HG02588 (cell line): ENCODE measurements around the gene ICE1.
"Not testable (repeated sequence)": the region's sequence is repeated elsewhere in the genome, so short reads cannot be mapped to it uniquely, and the experiment has no call there.

Experiments
- ATAC-seq: cut with Tn5 transposase; IDR thresholded peaks from one replicate; pipeline ENCODE4 v1.9.1; 2021; ENCODE audit warnings: mild to moderate bottlenecking, moderate library complexity; ENCODE audit not compliant: unreplicated experiment

ICE1 gene

GRCh38 chr5:5437227-5438172 is 15.0 kb downstream of the ICE1 start:
- ATAC-seq, result no peak

- ATAC-seq, result no peak
Measured at GRCh38 chr5:5451863-5452262, 29.4 kb downstream of the ICE1 start.

- ATAC-seq, result no peak
Measured at GRCh38 chr5:5453131-5453530, 30.7 kb downstream of the ICE1 start.

GRCh38 chr5:5454391-5454790 is 31.9 kb downstream of the ICE1 start:
- no peak for ATAC-seq

- ATAC-seq, result no peak
Measured at GRCh38 chr5:5456858-5457257, 34.4 kb downstream of the ICE1 start.

- ATAC-seq, result no peak
Measured at GRCh38 chr5:5460311-5460710, 37.8 kb downstream of the ICE1 start.

GRCh38 chr5:5461012-5461411 is 38.5 kb downstream of the ICE1 start:
- no peak for ATAC-seq

GRCh38 chr5:5464036-5464715 is 41.7 kb downstream of the ICE1 start:
- no peak for ATAC-seq

GRCh38 chr5:5466227-5466626 is 43.8 kb downstream of the ICE1 start:
- ATAC-seq, result no peak

- no peak for ATAC-seq
Measured at GRCh38 chr5:5467737-5468136, 45.3 kb downstream of the ICE1 start.

GRCh38 chr5:5470933-5471332 is 48.5 kb downstream of the ICE1 start:
- ATAC-seq, result no peak

GRCh38 chr5:5473226-5473625 is 50.7 kb downstream of the ICE1 start:
- ATAC-seq, result no peak

GRCh38 chr5:5474961-5475360 is 52.5 kb downstream of the ICE1 start:
- ATAC-seq, result no peak

- no peak for ATAC-seq
Measured at GRCh38 chr5:5475975-5476374, 53.5 kb downstream of the ICE1 start.

- ATAC-seq, result not testable (repeated sequence)
Measured at GRCh38 chr5:5479578-5479977, 57.1 kb downstream of the ICE1 start.

- no peak for ATAC-seq
Measured at GRCh38 chr5:5480481-5481111, 58.1 kb downstream of the ICE1 start.

GRCh38 chr5:5481206-5481605 is 58.7 kb downstream of the ICE1 start:
- no peak for ATAC-seq

- ATAC-seq, result no peak
Measured at GRCh38 chr5:5481633-5482032, 59.2 kb downstream of the ICE1 start.

GRCh38 chr5:5483350-5483749 is 60.9 kb downstream of the ICE1 start:
- no peak for ATAC-seq

GRCh38 chr5:5483880-5484598 is 61.6 kb downstream of the ICE1 start:
- ATAC-seq, result no peak

- no peak for ATAC-seq
Measured at GRCh38 chr5:5486122-5486521, 63.6 kb downstream of the ICE1 start.
